GM12878 (cell line): Measurements from ENCODE around the gene ZFP64. TPM values are rescaled to one million over a fixed set of nuclear protein-coding genes. Genes with fewer than 3 reads are reported as not detected.

Experiments used
- ATAC-seq: fragments of 200-7000 bp; cut with Tn5 transposase; 3 replicates; pipeline ENCODE4 v1.9.1; 2020; ENCODE audit warnings: mild to moderate bottlenecking, moderate library complexity
- BruUV-seq: library from RNA; stranded (reverse); fragments of 400-500 nt; replicated peaks from 2 replicates; lab custom pipeline; 2021; lab: Mats Ljungman, UMichigan
- CTCF ChIA-PET: fragments of 300-600 bp; sonication (Branson Sonifier 250); formaldehyde crosslinking; extraction: SDS; loops from one replicate; lab custom pipeline; 2021; ENCODE audit warnings: inconsistent platforms; lab: Yijun Ruan, JAX
- POLR2A ChIA-PET: fragments of 350-600 bp; formaldehyde crosslinking; extraction: SDS; loops from one replicate; lab custom pipeline; 2021; ENCODE audit warnings: inconsistent platforms; lab: Charles Lee
- RAD21 ChIA-PET: fragments of 300-600 bp; sonication (Branson Sonifier 250); formaldehyde crosslinking; loops from one replicate; lab custom pipeline; 2023; ENCODE audit warnings: antibody characterized with exemption; ENCODE audit not compliant: unreplicated experiment; lab: Charles Lee
- SMC1A ChIA-PET: fragments of 300-600 bp; sonication (Branson Sonifier 250); formaldehyde crosslinking; loops from one replicate; lab custom pipeline; 2023; ENCODE audit not compliant: unreplicated experiment, uncharacterized antibody; lab: Charles Lee
- DNase-seq: peaks from one replicate; pipeline ENCODE4 v3.0.0-alpha.2; 2011; ENCODE audit warnings: low read depth, low spot score
- FAIRE-seq: peaks from 3 replicates; lab custom pipeline; 2011; peaks lifted over from hg19 to GRCh38; lab: Jason Lieb, UNC
- H2AFZ ChIP-seq: 2 replicates; pipeline ENCODE4 v1.6.0; 2011; ENCODE audit warnings: low read depth, low read length, control low read depth; ENCODE audit not compliant: control insufficient read depth
- H3K27ac ChIP-seq: 2 replicates; pipeline ENCODE4 v1.5.1; 2011; ENCODE audit warnings: control low read depth; ENCODE audit not compliant: control insufficient read depth, insufficient read depth
- H3K27me3 ChIP-seq, 2 experiments: replicated peaks in 1 of 2; 2 replicates each; pipeline versions ENCODE4 v1.6.0 to v1.6.1; 2011; ENCODE audit warnings: low read length in 1 of 2; ENCODE audit not compliant: control insufficient read depth in 2 of 2, insufficient read depth in 2 of 2
- H3K36me3 ChIP-seq, 2 experiments: 2 replicates each; pipeline ENCODE4 v1.5.1; 2011; ENCODE audit warnings: low read length in 1 of 2; ENCODE audit not compliant: control insufficient read depth in 2 of 2, insufficient read depth in 2 of 2
- H3K4me1 ChIP-seq: 2 replicates; pipeline ENCODE4 v1.6.1; 2011; ENCODE audit warnings: mild to moderate bottlenecking, low read length, moderate library complexity, mixed read lengths; ENCODE audit not compliant: control insufficient read depth, insufficient read depth
- H3K4me2 ChIP-seq: 2 replicates; pipeline ENCODE4 v1.6.0; 2011; ENCODE audit warnings: control low read depth; ENCODE audit not compliant: control insufficient read depth, insufficient read depth
- H3K4me3 ChIP-seq: fragments of 200-600 bp; sonication (generic); 2 replicates; pipeline ENCODE4 v1.5.1; 2016
- H3K79me2 ChIP-seq: 2 replicates; pipeline ENCODE4 v1.6.0; 2011; ENCODE audit warnings: low read length; ENCODE audit not compliant: control insufficient read depth, insufficient read depth
- H3K9ac ChIP-seq: 2 replicates; pipeline ENCODE4 v1.8.0; 2011; ENCODE audit warnings: low read length, control low read depth, mixed read lengths; ENCODE audit not compliant: control insufficient read depth, insufficient read depth
- H3K9me3 ChIP-seq: replicated peaks from 3 replicates; pipeline ENCODE4 v1.5.1; 2011; ENCODE audit warnings: mild to moderate bottlenecking, low read length; ENCODE audit not compliant: control insufficient read depth, insufficient read depth
- H4K20me1 ChIP-seq: 2 replicates; pipeline ENCODE4 v1.6.0; 2011; ENCODE audit not compliant: control insufficient read depth, insufficient read depth
- ESRRA ChIP-seq: IDR thresholded peaks from 2 replicates; pipeline ENCODE4 v1.6.1; 2012; ENCODE audit warnings: mild to moderate bottlenecking, low read length, improper control_type of control experiment
- JUNB ChIP-seq: IDR thresholded peaks from 2 replicates; pipeline ENCODE4 v1.6.1; 2016; ENCODE audit warnings: antibody characterized with exemption, mild to moderate bottlenecking
- RELA ChIP-seq: fragments of 450-650 bp; IDR thresholded peaks from 2 replicates; pipeline ENCODE4 v1.8.0; 2014; ENCODE audit warnings: borderline replicate concordance; ENCODE audit not compliant: partially characterized antibody
- SUPT20H ChIP-seq: IDR thresholded peaks from 2 replicates; pipeline ENCODE4 v1.6.1; 2011; ENCODE audit warnings: low read depth, mild to moderate bottlenecking, low read length, moderate library complexity, borderline replicate concordance; ENCODE audit not compliant: control insufficient read depth
- YBX1 ChIP-seq: fragments of 450-650 bp; IDR thresholded peaks from 2 replicates; pipeline ENCODE4 v1.6.1; 2016; ENCODE audit warnings: antibody characterized with exemption
- WGBS: methylation state at CpG from one replicate; pipeline ENCODE4 v1.1.6; 2016; ENCODE audit warnings: low lambda C conversion rate; ENCODE audit not compliant: insufficient replicate concordance, insufficient coverage; ENCODE audit errors: missing lambda C conversion rate; 5-methylcytosine and 5-hydroxymethylcytosine counted together
- in situ Hi-C: fragments of 300-500 bp; cut with MboI; formaldehyde crosslinking; loops from 9 replicates; pipeline ENCODE4 v1.14.3; 2018; ENCODE audit warnings: mixed read lengths
- intact Hi-C: fragments of 100-400 bp; cut with micrococcal nuclease; formaldehyde crosslinking; loops from one replicate; pipeline ENCODE4 v1.14.2; 2022; ENCODE audit not compliant: unreplicated experiment
- polyA plus RNA-seq, 11 experiments: library from polyadenylated mRNA; depleted of rRNA in 4 of 11; unstranded in 6 of 11; stranded (reverse) in 5 of 11; fragments of >200 nt; fragmentation: Nextera tagmentation in 4 of 11; fragmentation: Illumina TruSeq in 1 of 11; extraction: Ambion mirVana in 4 of 11; extraction: Trizol in 1 of 11; gene quantifications; 1 replicate in 1 of 11; 2 replicates in 10 of 11; pipeline versions ENCODE4 v1.2.1 to v1.2.3, GENCODE V29; 2011 to 2016; ENCODE audit warnings: inconsistent platforms in 2 of 11, missing spikeins in 2 of 11, low read depth in 1 of 11
- total RNA-seq, 4 experiments: library from RNA; depleted of rRNA in 3 of 4; stranded (reverse); fragments of >200 nt in 3 of 4; fragmentation: Illumina TruSeq in 1 of 4; extraction: Trizol in 1 of 4; gene quantifications; 2 replicates each; pipeline versions ENCODE4 v1.2.1 to v1.2.3, GENCODE V29; 2013 to 2021
- TF ChIP-seq, protein P1 (sequence below): fragments of 450-650 bp; formaldehyde crosslinking; IDR thresholded peaks from 2 replicates; pipeline ENCODE4 v1.5.0; 2022; ENCODE audit warnings: mild to moderate bottlenecking, missing genetic modification characterization

Gene ZFP64
- total and polyA plus RNA-seq, 10 of the 15 experiments (the other 5 are each of a cell fraction or from before 2014, with no cell fraction given), result 2.3 to 21.8 (median 11.8) TPM

DNA sequence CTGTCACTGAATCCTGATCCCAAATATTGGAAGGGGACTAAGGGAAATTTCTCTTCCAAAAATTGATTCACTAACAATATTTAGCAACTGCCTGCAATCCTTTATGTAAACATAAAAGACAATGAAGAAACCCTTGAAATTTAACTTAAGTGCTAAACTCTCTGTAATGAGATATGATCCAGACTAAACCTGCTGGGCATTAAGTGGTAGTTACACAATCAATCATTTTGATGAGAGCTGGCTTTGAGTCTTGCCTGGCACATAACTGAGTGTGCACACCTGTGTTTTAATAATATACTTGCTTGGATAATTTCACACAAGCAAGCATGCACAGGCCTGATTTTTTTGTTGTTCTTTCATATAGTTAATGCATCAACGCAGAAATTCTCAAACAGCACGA lies 9.8 kb upstream of the ZFP64 start:
- H3K4me3 ChIP-seq, result no peak overlapping the region
- no peak overlapping the region for H3K4me2 ChIP-seq
- TF ChIP-seq, protein P1, sequence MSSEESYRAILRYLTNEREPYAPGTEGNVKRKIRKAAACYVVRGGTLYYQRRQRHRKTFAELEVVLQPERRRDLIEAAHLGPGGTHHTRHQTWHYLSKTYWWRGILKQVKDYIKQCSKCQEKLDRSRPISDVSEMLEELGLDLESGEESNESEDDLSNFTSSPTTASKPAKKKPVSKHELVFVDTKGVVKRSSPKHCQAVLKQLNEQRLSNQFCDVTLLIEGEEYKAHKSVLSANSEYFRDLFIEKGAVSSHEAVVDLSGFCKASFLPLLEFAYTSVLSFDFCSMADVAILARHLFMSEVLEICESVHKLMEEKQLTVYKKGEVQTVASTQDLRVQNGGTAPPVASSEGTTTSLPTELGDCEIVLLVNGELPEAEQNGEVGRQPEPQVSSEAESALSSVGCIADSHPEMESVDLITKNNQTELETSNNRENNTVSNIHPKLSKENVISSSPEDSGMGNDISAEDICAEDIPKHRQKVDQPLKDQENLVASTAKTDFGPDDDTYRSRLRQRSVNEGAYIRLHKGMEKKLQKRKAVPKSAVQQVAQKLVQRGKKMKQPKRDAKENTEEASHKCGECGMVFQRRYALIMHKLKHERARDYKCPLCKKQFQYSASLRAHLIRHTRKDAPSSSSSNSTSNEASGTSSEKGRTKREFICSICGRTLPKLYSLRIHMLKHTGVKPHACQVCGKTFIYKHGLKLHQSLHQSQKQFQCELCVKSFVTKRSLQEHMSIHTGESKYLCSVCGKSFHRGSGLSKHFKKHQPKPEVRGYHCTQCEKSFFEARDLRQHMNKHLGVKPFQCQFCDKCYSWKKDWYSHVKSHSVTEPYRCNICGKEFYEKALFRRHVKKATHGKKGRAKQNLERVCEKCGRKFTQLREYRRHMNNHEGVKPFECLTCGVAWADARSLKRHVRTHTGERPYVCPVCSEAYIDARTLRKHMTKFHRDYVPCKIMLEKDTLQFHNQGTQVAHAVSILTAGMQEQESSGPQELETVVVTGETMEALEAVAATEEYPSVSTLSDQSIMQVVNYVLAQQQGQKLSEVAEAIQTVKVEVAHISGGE, result no peak
- TF ChIP-seq SUPT20H, result no peak
- no peak for TF ChIP-seq ESRRA
- no peak for TF ChIP-seq YBX1
- TF ChIP-seq JUNB, result no peak
- no peak for TF ChIP-seq RELA
- no peak for ATAC-seq
- no peak overlapping the region for H3K9ac ChIP-seq
- FAIRE-seq, result no peak
- no peaks in the 10 kb centered on the region for H3K79me2 ChIP-seq
- H4K20me1 ChIP-seq, result no peaks in the 10 kb centered on the region
- ChIA-PET RAD21 (interaction anchor here (2.3 kb wide), 1 partner anchor 73 kb away, joined by 11 read pairs; no protein-coding TSS in a partner anchor), CTCF (interaction anchor here (1.0 to 3.3 kb wide), 3 partner anchors 13 to 73 kb away, joined by 3 to 19 read pairs (median 3); no protein-coding TSS in a partner anchor), POLR2A (interaction anchor here (0.6 kb wide), 1 partner anchor 13 kb away, joined by 5 read pairs; no protein-coding TSS in a partner anchor), SMC1A (no interaction called here)
- in situ Hi-C loops (no loop called here), intact Hi-C loops (no loop called here)
- no peaks in the 10 kb centered on the region for H3K36me3 ChIP-seq
- 88% methylated on average over 2 of the region's 2 CpGs for WGBS
- no peak overlapping the region for H3K27ac ChIP-seq
- no peak for DNase-seq
- no TSS peak for BruUV-seq
- H2AFZ ChIP-seq, result no peak overlapping the region
- no peaks in the 10 kb centered on the region for H3K4me1 ChIP-seq
- H3K9me3 ChIP-seq, result no peaks in the 10 kb centered on the region
- no peaks in the 10 kb centered on the region for H3K27me3 ChIP-seq
